Activated T-helper 1 cell treated with anti-CD3 and anti-CD28 coated beads, Interleukin-12 subunit alpha, Interleukin-12 subunit beta, Interleukin-2, Interleukin-4 antibody, amounts not matched to agents 30 ng/mL and 10 ng/mL and 1 ng/mL, durations not matched to agents 14 hours and 24 hours and 36 hours (primary cell): Measurements from ENCODE around the gene ADAMTS2. TPM values are rescaled to one million over a fixed set of nuclear protein-coding genes. Genes with fewer than 3 reads are reported as not detected.

Experiments used
- DNase-seq: peaks from one replicate; pipeline ENCODE4 v3.0.0; 2021; ENCODE audit warnings: low spot score
- H3K27ac Mint-ChIP-seq: one replicate; pipeline ENCODE4 v1.8.0; 2021; ENCODE audit warnings: mild to moderate bottlenecking, mixed read lengths
- H3K27me3 Mint-ChIP-seq: one replicate; pipeline ENCODE4 v1.8.0; 2022; ENCODE audit warnings: mild to moderate bottlenecking, moderate library complexity, mixed read lengths; ENCODE audit not compliant: insufficient read depth
- H3K36me3 Mint-ChIP-seq: one replicate; pipeline ENCODE4 v1.8.0; 2021; ENCODE audit warnings: low read depth, mixed read lengths
- H3K4me1 Mint-ChIP-seq: one replicate; pipeline ENCODE4 v1.8.0; 2021; ENCODE audit warnings: low read depth, mixed read lengths
- H3K4me3 Mint-ChIP-seq: one replicate; pipeline ENCODE4 v1.8.0; 2021; ENCODE audit warnings: mild to moderate bottlenecking, moderate library complexity, mixed read lengths
- H3K9me3 Mint-ChIP-seq: one replicate; pipeline ENCODE4 v1.8.0; 2021; ENCODE audit warnings: mixed read lengths
- intact Hi-C: fragments of 100-400 bp; cut with micrococcal nuclease; formaldehyde crosslinking; loops from one replicate; pipeline ENCODE4 v1.15.1; 2024
- total RNA-seq: library from RNA; stranded (reverse); gene quantifications from 2 replicates; pipeline ENCODE4 v1.2.3, GENCODE V29; 2022

ADAMTS2 gene
- total RNA-seq, 1 donor from 2014 or later, result not detected

- Mint-ChIP-seq H3K27me3 (no peaks in the 10 kb centered on the region), H3K9me3 (no peaks in the 10 kb centered on the region), H3K4me3 (no peak overlapping the region), H3K4me1 (no peaks in the 10 kb centered on the region), H3K36me3 (no peaks in the 10 kb centered on the region), H3K27ac (no peak overlapping the region)
- intact Hi-C loops, result no loop called here
- DNase-seq, result no peak
These were observed 23.0 kb upstream of the ADAMTS2 start for GRCh38 chr5:179368126-179368805.

GRCh38 chr5:179367491-179367890, 22.2 kb upstream of the ADAMTS2 start:
- intact Hi-C loops, result no loop called here
- Mint-ChIP-seq H3K27me3 (no peaks in the 10 kb centered on the region), H3K27ac (no peak overlapping the region), H3K4me3 (no peak overlapping the region), H3K9me3 (no peaks in the 10 kb centered on the region), H3K4me1 (no peaks in the 10 kb centered on the region), H3K36me3 (no peaks in the 10 kb centered on the region)
- DNase-seq, result no peak

GRCh38 chr5:179362355-179362754, 17.1 kb upstream of the ADAMTS2 start:
- Mint-ChIP-seq H3K4me3 (no peak overlapping the region), H3K9me3 (peaks cover 3% of the 10 kb centered on the region), H3K36me3 (no peaks in the 10 kb centered on the region), H3K27me3 (no peaks in the 10 kb centered on the region), H3K4me1 (no peaks in the 10 kb centered on the region), H3K27ac (no peak overlapping the region)
- DNase-seq, result no peak
- intact Hi-C loops, result no loop called here

GRCh38 chr5:179361037-179361603, 15.9 kb upstream of the ADAMTS2 start:
- DNase-seq, result no peak
- H3K36me3 Mint-ChIP-seq, result no peaks in the 10 kb centered on the region
- intact Hi-C loops, result no loop called here
- H3K4me1 Mint-ChIP-seq, result no peaks in the 10 kb centered on the region
- H3K27me3 Mint-ChIP-seq, result no peaks in the 10 kb centered on the region
- peaks cover 3% of the 10 kb centered on the region for H3K9me3 Mint-ChIP-seq
- no peak overlapping the region for H3K4me3 Mint-ChIP-seq
- H3K27ac Mint-ChIP-seq, result no peak overlapping the region

GRCh38 chr5:179357031-179357430, 11.8 kb upstream of the ADAMTS2 start:
- intact Hi-C loops, result no loop called here
- Mint-ChIP-seq H3K36me3 (no peaks in the 10 kb centered on the region), H3K27me3 (no peaks in the 10 kb centered on the region), H3K27ac (no peak overlapping the region), H3K9me3 (no peaks in the 10 kb centered on the region), H3K4me1 (no peaks in the 10 kb centered on the region), H3K4me3 (no peak overlapping the region)
- DNase-seq, result no peak

GRCh38 chr5:179355976-179356974, 11.0 kb upstream of the ADAMTS2 start:
- no peak overlapping the region for H3K27ac Mint-ChIP-seq
- H3K27me3 Mint-ChIP-seq, result no peaks in the 10 kb centered on the region
- H3K9me3 Mint-ChIP-seq, result no peaks in the 10 kb centered on the region
- no peak for DNase-seq
- H3K36me3 Mint-ChIP-seq, result no peaks in the 10 kb centered on the region
- no peaks in the 10 kb centered on the region for H3K4me1 Mint-ChIP-seq
- intact Hi-C loops, result no loop called here
- no peak overlapping the region for H3K4me3 Mint-ChIP-seq

GRCh38 chr5:179354305-179354882, 9.1 kb upstream of the ADAMTS2 start:
- intact Hi-C loops, result no loop called here
- H3K4me3 Mint-ChIP-seq, result no peak overlapping the region
- no peaks in the 10 kb centered on the region for H3K36me3 Mint-ChIP-seq
- no peaks in the 10 kb centered on the region for H3K27me3 Mint-ChIP-seq
- DNase-seq, result no peak
- H3K27ac Mint-ChIP-seq, result no peak overlapping the region
- H3K9me3 Mint-ChIP-seq, result no peaks in the 10 kb centered on the region
- no peaks in the 10 kb centered on the region for H3K4me1 Mint-ChIP-seq

- Mint-ChIP-seq H3K36me3 (no peaks in the 10 kb centered on the region), H3K27ac (no peak overlapping the region), H3K9me3 (no peaks in the 10 kb centered on the region), H3K27me3 (peaks cover 22% of the 10 kb centered on the region), H3K4me3 (no peak overlapping the region), H3K4me1 (no peaks in the 10 kb centered on the region)
- intact Hi-C loops, result no loop called here
- no peak for DNase-seq
These were observed 3.6 kb upstream of the ADAMTS2 start for GRCh38 chr5:179348843-179349242.

GRCh38 chr5:179348011-179348530, 2.8 kb upstream of the ADAMTS2 start:
- Mint-ChIP-seq H3K4me1 (no peaks in the 10 kb centered on the region), H3K9me3 (no peaks in the 10 kb centered on the region), H3K36me3 (no peaks in the 10 kb centered on the region), H3K27me3 (peaks cover 27% of the 10 kb centered on the region), H3K4me3 (no peak overlapping the region), H3K27ac (no peak overlapping the region)
- intact Hi-C loops, result no loop called here
- no peak for DNase-seq

GRCh38 chr5:179347581-179347980, 2.3 kb upstream of the ADAMTS2 start:
- DNase-seq, result no peak
- intact Hi-C loops, result no loop called here
- no peak overlapping the region for H3K27ac Mint-ChIP-seq
- no peak overlapping the region for H3K4me3 Mint-ChIP-seq
- no peaks in the 10 kb centered on the region for H3K36me3 Mint-ChIP-seq
- no peaks in the 10 kb centered on the region for H3K9me3 Mint-ChIP-seq
- H3K27me3 Mint-ChIP-seq, result peaks cover 31% of the 10 kb centered on the region
- H3K4me1 Mint-ChIP-seq, result no peaks in the 10 kb centered on the region

- Mint-ChIP-seq H3K9me3 (no peaks in the 10 kb centered on the region), H3K4me3 (no peak overlapping the region), H3K27ac (no peak overlapping the region), H3K4me1 (no peaks in the 10 kb centered on the region), H3K27me3 (peaks cover 37% of the 10 kb centered on the region), H3K36me3 (no peaks in the 10 kb centered on the region)
- no peak for DNase-seq
- intact Hi-C loops, result no loop called here
These were observed 1.6 kb upstream of the ADAMTS2 start for GRCh38 chr5:179346875-179347274.

- no peak for DNase-seq
- no peaks in the 10 kb centered on the region for H3K4me1 Mint-ChIP-seq
- no peak overlapping the region for H3K4me3 Mint-ChIP-seq
- H3K9me3 Mint-ChIP-seq, result no peaks in the 10 kb centered on the region
- H3K27me3 Mint-ChIP-seq, result peaks cover 37% of the 10 kb centered on the region
- no peak overlapping the region for H3K27ac Mint-ChIP-seq
- intact Hi-C loops, result no loop called here
- no peaks in the 10 kb centered on the region for H3K36me3 Mint-ChIP-seq
These were observed 1.1 kb upstream of the ADAMTS2 start for GRCh38 chr5:179346401-179346800.

GRCh38 chr5:179345183-179345432, 153 bp downstream of the ADAMTS2 start:
- H3K36me3 Mint-ChIP-seq, result no peaks in the 10 kb centered on the region
- peaks cover 39% of the 10 kb centered on the region for H3K27me3 Mint-ChIP-seq
- no peak overlapping the region for H3K27ac Mint-ChIP-seq
- no peaks in the 10 kb centered on the region for H3K9me3 Mint-ChIP-seq
- H3K4me1 Mint-ChIP-seq, result no peaks in the 10 kb centered on the region
- intact Hi-C loops, result no loop called here
- no peak overlapping the region for H3K4me3 Mint-ChIP-seq
- no peak for DNase-seq
